Urothelium cell line (cell line): ENCODE results near the gene THSD8.

Experiments used
- DNase-seq: peaks from one replicate; pipeline ENCODE4 v3.0.0; 2011; ENCODE audit warnings: low spot score, mixed read lengths
- FAIRE-seq: peaks from 2 replicates; lab custom pipeline; 2011; peaks lifted over from hg19 to GRCh38; lab: Jason Lieb, UNC

Gene THSD8

GRCh38 chr19:12779162-12779993 is 22.5 kb upstream of the THSD8 start:
- FAIRE-seq (no peak), DNase-seq (no peak)

DNA sequence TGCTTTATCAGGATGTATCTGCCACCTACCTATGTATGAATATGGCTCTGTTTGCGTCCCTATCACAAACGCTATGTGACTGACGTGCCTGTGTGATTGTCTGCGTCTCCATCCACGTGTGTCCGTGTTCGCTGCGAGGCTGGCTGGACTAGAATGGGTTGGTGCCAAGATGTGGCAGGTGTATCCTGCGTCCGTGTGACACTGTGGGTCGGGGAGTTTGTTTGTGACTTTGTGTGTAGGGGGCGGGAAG is 19.8 kb upstream of the THSD8 start:
- no peak for DNase-seq
- FAIRE-seq = no peak

GRCh38 chr19:12782424-12783290 is 19.2 kb upstream of the THSD8 start:
- no peak for FAIRE-seq

DNA sequence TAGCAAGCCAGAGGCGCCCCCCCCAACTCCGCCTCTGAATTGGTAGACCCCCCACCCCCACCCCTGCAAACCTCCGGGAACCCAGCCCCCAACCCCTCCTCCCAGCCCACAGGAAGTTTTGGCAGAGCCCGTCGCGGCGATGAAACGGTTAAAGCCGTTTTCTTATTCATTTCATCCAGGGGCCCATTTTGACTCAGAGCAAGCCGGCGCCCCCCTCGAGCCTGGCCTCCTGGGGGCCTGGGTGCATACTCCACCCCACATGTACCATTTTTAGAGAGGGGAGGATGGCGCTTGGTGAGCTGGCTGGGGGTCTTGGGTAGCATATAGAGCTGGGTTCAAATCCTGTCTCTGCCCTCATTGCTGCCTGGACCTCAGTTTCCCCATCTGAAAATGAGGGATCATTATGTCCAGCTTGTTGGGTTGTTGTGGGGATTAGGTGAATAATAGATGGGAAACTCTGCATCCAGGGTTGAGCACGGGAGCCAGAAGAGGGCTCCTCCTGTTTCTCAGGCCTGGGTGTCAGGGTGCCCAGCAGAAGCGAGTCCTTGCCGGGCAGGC is 18.5 kb upstream of the THSD8 start:
- DNase-seq (no peak), FAIRE-seq (no peak)

More at GRCh38 chr19:12782424-12783290, 19.2 kb upstream of the THSD8 start:
- DNase-seq = no peak

DNA sequence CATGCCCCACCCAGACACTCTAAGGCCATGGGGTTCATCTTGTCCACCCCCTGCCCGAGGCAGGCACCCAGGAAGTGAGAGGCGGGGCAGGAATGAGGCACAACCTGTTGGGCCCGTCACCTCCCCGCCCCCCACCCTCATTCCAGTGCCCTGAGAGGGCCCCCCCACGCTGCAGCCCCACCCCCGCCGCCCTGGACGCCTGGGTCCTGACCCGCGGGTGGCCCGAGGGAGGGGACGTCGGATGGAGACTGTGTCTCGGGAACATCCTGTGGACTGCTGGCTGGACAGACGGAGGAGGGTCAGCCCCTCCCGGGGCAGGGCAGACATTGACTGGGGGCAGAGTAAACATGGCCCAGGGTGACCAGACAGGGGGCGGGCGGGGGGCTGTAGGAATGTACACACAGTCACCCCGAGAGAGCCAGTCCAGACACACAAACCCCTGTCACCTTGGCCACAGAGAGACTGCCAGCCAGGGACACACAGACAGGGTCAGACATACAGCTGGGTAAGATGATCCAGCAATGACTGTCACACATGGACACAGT is 17.9 kb upstream of the THSD8 start:
- FAIRE-seq = no peak
- no peak for DNase-seq

DNA sequence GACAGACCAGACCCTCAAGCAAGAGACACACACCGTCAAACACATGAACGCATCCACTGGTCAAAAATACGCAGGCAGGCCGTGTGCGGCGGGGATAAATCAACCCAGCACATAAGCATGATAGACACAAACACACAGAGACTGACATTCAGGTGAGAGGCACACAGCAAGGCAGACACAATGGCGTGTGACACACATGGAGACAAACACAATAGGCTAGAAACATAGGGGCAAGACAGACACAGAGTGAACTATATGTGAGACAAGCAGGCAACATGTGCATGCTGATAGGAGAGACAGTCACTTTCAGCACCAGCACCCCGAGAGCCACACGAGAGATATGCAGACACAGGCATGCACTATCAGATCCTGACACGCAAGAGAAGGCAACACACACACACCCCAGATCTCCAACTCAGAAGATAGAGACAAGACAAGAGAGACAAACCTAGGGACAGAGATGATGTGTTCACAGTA is 17.4 kb upstream of the THSD8 start:
- FAIRE-seq = no peak
- DNase-seq = no peak

DNA sequence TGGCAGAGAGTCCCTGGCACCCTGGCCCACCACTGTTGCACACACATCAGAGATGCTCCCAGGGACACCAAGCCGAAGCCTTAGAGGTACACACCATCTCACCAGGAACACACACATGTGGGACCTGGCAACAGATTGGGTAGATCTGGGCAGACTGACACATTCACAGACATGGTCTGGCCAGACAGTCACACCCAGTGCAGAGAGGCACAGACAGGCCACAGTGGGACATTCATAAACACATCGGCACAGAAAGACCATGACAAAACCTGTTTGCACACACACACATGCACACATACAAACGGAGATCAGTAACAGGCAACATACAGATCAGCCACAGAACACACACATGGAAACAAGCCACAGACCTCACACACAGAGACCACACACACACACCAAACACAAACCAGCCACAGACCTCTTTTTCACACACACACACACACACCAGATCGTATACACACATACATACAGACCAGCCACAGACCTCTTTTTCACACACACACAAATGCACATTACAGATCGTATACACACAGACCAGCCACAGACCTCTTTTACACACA is 16.9 kb upstream of the THSD8 start:
- DNase-seq (no peak), FAIRE-seq (no peak)

DNA sequence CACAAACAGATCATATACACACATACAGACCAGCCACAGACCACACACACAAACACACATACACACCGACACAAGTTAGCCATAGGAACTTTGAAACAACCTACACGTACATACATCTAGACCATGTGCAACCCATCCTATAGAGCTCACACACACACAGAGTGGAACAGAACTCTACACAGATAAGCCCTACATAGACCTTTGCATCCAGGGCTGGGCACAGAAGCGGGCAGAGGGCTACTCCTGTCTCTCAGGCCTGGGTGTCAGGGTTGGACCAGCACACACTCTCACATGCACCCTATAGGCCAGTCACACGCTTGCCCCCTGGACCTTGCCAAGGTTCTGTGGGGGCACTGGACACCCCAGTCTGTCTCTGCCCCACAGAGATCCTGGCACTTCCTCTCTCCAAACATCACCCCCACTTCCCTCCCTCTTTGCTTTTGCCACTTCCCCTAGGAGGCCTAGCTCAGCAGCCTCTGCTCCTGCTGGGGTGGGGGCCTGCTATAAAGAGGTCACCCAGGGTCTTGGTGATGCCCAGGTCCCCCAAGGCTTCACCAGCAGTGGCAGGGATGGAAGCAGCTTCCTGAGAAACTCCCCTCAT is 16.3 kb upstream of the THSD8 start:
- FAIRE-seq (no peak), DNase-seq (no peak)

- no peak for FAIRE-seq
- no peak for DNase-seq
Measured at GRCh38 chr19:12786141-12786870, 15.6 kb upstream of the THSD8 start.

DNA sequence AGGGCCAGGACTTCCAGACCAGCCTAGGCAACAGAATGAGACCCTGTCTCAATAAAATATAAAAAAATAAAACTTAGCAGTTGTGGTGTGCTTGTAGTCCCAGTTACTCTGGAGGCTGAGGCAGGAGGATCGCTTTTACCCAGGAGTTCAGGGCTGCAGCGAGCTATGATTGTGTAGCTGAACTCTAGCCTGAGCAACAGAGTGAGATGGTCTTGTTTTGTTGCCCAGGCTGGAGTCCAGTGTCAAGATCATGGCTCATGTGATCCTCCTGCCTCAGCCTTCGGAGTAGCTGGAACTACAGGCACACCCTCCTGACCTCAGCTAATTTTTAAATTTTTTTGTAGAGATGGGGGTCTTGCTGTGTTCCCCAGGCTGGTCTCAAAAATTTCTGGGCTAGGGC is 14.9 kb upstream of the THSD8 start:
- no peak for FAIRE-seq
- DNase-seq = no peak

- FAIRE-seq (no peak), DNase-seq (no peak)
Measured at GRCh38 chr19:12787458-12787857, 14.4 kb upstream of the THSD8 start.

DNA sequence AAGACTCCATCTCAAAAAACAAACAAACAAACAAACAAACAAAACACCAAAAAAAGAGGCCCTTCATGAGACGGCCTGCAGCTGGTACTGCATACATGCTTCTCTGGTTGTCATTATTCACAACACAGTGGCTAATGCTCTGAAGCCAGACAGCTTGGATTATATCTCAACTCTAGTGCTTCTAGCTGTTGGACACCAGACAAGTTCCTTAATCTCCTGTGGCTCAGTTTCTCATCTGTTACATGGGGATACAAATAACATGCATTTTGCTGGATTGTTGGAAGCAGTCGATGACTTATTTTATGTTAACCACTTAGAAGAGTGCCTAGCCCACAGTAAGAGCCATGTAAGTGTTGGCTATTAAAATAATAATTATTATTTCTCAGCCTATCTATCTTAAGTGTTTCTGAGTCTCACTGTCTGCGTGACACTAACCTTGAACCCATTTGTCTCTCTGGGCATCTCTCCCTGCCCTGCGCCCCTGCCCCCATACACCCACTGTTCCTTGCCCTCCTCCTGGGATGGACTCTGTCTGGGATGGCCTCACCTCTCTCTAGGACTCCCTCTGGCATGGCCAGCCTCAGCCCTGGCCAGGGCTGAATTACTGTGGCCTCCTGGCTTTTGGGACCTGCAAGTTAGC is 13.7 kb upstream of the THSD8 start:
- no peak for DNase-seq
- FAIRE-seq = no peak

DNA sequence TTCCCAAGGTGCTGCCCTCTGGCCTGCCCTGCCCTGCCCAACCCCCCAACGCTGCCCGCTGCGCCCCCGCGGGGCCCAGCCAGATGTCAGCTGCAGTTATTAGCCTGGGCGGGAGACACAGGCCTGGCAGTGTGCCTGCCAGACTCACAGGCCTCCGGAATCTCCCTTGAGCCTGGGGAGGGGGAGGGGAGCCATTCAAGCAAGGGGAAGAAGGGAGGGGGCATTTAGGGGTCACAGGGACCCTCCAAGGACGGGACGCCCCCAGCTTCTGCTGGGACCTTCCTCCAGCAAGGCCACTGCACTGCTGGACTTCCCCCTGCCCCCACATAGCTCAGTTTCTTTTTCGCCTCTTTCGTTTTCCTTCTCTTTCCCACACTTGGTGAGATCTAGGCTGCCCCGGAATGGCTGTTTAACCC is 13.2 kb upstream of the THSD8 start:
- no peak for DNase-seq
- FAIRE-seq = no peak

DNA sequence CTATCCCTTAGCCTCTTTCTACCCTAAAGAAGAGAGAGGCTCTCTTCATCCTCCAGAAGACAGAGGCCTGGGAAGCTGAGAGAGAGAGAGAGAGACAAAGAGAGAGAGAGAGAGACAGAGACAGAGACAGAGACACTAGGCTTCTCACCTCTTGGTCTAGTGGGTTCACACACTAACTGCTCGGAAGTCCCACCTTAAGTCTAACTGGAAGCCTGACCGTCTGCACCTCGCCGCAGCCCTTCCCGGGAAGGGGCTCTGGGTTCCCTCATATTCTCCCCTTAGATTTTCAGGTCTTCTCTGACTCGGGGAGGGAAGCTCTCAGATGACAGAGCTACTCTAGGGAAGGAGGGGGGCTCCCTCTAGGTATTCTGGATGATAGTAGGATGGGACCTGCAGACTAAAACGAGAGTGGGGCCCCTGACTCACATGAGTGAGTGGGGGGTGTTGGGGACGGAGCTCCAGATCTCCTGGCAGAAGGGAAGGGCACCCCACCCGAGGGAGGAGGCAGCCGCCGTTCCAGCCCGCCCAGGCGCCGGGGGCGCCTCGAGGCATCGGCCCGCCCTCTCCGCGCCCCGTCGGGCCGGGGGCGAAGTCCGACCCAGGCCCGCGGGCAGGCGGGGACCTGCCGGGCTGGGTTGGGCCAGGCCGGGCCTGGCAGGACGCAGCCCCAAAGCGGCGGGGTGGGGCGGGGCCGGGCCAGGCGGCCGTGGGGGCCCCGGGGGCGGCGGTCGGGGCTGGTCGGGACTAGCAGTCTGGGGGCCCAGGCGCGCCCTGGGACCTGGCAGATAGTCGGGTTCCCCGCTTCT is 12.6 kb upstream of the THSD8 start:
- DNase-seq = no peak
- no peak for FAIRE-seq

GRCh38 chr19:12789904-12790619 is 11.8 kb upstream of the THSD8 start:
- FAIRE-seq (no peak), DNase-seq (peak; percentile 86)

DNA sequence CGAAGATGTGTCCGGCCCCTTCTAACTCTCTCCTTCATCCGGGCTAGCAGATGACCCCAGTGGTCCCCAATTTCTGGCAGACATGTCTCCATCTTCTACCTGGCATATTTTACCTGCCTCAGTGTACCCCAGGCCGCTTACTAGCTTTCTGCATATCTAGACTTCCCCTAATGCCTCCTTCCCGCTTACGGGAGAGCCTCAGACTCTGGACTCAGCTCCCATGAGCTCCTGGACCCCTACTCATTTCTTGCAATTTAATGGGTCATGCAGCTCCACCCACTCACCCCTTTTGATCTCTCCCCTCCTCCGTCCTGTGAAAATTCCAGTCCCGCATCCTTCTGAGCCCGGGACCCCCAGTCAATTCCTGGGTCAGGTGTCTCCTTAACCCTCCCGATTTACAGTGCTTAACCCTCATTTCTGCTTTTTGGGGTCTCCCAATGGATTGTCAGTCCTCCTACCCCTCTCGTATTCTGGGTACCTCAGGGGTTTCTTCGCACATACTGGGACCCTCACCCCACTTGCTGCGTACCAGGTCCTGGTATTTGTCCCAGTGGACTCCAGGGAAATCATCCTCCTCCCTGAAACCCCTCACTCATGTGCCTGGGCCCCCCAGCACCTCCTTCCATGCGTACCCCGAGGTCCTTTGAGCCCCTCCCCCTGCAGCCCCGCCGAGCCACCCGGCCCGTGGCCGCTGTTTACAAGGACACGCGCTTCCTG is 11.1 kb upstream of the THSD8 start:
- DNase-seq (no peak), FAIRE-seq (no peak)

- FAIRE-seq = no peak
- peak; percentile 84 for DNase-seq
Measured at GRCh38 chr19:12791345-12792050, 10.4 kb upstream of the THSD8 start, which contains the start of gene JUNB. Gene JUNB, plus strand, starts transcription at chr19:12791486. Its CDS starts 286 bp downstream, at chr19:12791772.
